SK-N-MC (cell line): ENCODE measurements around the gene SART3.

ENCODE experiments used
- EZH2 ChIP-seq: fragments of 200-600 bp; sonication (generic); IDR thresholded peaks from one replicate; pipeline ENCODE4 v1.6.1; 2017; ENCODE audit warnings: antibody characterized with exemption
- POLR2AphosphoS5 ChIP-seq: IDR thresholded peaks from 2 replicates; pipeline ENCODE4 v1.6.1; 2012; ENCODE audit warnings: mild to moderate bottlenecking, low read depth, low read length, borderline replicate concordance

DNA sequence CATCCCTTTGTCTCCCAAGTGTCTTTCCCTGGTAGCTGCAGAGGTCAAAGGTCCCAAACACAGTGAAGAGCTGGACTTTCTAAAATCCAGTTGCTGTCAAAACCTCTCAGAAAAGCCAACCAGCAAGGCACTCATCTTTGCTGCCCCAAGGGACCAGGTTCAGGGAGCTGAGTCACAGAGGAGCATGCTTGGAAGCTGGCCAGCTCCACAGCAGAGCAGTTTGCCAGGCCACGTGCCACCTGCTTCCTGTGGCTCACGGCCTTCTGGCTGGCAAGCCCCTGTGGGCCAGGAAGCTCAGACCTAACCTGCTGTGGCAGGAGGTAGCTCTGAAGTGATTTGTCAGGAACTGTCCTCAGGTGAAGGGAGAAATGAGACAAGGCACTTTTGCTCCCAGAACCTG lies 5.0 kb upstream of the SART3 start:
- TF ChIP-seq POLR2AphosphoS5 (no peak), EZH2 (no peak)
